Right lung (tissue), 10 donors: ENCODE data around the gene CCDC83. TPM values are rescaled to one million over a fixed set of nuclear protein-coding genes. Genes with fewer than 3 reads are reported as not detected.

Experiments
- DNase-seq, 2 donors: peaks; one replicate each; pipeline ENCODE4 v3.0.0-alpha.2; 2013
- long read RNA-seq, 8 donors: transcript quantifications; one replicate each; lab custom pipeline, GENCODE V29; 2026
- polyA plus RNA-seq, 5 donors: library from polyadenylated mRNA; unstranded; fragments of 120-200 nt; gene quantifications; one replicate each; pipeline versions ENCODE4 v1.2.1 to v1.2.3, GENCODE V29; 2013; ENCODE audit warnings: inconsistent platforms in 1 of 5, low replicate concordance in 1 of 5; ENCODE audit not compliant: insufficient read length in 5 of 5, insufficient read depth in 1 of 5

The CCDC83 gene
- under 1 TPM in 1 of 5 donors, not detected in 4; 0.09 TPM for polyA plus RNA-seq
- long read RNA-seq, donor 1, partial matches to known transcripts, result 27 of 52 reads
- long read RNA-seq, donor 1, other reads (novel, unspliced or antisense), result 25 of 52 reads
- long read RNA-seq, donor 2, result 0 reads
- long read RNA-seq, donor 3, result 0 reads
- long read RNA-seq, donor 4, result 0 reads
- long read RNA-seq, donor 5, result 0 reads
- long read RNA-seq, donor 6, result 0 reads
- long read RNA-seq, donor 7, result 0 reads
- long read RNA-seq, donor 8, result 0 reads

- DNase-seq, result no peak
Observed at GRCh38 chr11:85855341-85855656, at the start of gene CCDC83. Gene CCDC83, plus strand, starts transcription at chr11:85855383. Its CDS starts 9,741 bp downstream, at chr11:85865124.

- DNase-seq, result no peak
Observed at GRCh38 chr11:85805387-85805786, 49.8 kb upstream of the CCDC83 start.

GRCh38 chr11:85806016-85806415, 49.2 kb upstream of the CCDC83 start:
- no peak for DNase-seq

GRCh38 chr11:85806876-85807275, 48.3 kb upstream of the CCDC83 start:
- DNase-seq, result no peak

DNA sequence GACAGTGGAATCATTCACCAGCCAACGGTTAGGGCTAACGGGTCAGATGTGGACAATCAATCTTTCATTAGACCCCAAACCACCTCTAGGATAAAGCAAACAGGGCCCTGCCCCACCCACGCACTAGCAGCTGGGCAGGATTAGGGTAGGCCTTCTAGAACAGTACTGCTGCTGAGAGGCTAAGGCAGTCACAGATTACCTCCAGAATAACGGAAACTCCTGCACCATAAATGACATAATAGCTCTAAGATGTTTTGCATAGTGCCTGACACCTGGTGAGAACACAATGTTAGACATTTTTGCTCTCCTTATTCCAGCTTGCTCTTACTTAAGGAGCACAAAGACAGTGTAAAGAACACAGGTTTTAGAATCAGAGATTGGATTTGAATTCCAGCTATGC, 46.0 kb upstream of the CCDC83 start:
- DNase-seq, result no peak

- DNase-seq, result no peak
Observed at GRCh38 chr11:85809863-85810262, 45.3 kb upstream of the CCDC83 start.

DNA sequence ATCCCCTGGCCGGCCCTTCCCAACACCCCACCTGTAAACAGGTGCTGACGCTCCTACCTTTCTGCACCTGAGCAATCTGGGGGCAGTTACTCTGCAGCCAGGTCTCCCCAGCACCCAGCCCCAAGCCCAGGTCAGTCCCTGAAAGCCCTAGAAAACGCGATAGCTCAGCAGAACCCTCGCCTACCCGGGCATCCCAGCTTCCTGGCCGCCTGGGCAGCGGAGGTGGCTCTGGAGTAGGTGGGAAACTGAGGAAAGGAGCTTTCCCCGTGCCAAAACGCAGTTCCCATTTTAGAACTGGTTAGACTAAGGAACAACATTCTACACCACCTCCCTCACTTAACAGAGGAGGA, 44.7 kb upstream of the CCDC83 start:
- DNase-seq, result no peak

DNA sequence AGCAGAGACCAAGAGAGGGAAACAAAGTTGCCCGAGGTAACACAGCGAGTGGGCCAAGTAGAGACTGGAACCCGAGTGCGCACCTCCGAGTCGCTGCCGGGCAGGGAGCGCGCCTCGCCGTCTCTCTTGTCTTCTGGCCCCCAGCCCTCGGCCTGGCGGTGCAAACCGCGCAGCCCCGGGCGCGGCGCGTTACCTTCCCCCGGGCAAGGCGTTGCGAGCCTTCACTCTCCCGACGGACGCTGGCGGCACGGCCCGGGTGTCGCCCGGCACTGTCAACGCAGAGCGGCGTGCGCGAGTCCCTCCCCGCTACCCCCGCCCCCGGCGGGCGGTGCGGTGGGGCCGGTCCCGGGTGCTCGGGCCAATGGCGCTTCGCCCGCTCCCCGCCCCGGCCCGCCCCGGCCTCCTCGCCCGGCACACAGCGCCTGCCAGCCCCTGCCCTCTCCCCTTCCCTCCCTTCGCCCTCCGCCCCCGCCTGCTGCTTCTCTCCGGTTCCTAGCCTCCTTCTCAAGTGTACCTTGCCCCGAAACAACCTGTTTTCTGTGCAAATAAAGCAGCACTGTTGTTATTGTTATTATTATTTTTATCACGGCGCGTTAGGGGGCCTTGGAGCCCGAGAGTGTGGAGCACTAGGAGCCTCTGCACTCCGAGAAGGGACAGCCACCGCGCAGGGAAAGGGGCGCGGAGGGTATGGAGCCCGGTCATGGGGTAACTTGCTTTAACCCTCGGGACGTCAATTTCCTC, 44.1 kb upstream of the CCDC83 start, which contains the start of gene SYTL2:
TSS of gene SYTL2 (minus strand) at position 271 of the 741 bp plus-strand sequence. CDS start 53,416 bp downstream, outside the sequence.
- DNase-seq, result peak; percentile 61 to 67

DNA sequence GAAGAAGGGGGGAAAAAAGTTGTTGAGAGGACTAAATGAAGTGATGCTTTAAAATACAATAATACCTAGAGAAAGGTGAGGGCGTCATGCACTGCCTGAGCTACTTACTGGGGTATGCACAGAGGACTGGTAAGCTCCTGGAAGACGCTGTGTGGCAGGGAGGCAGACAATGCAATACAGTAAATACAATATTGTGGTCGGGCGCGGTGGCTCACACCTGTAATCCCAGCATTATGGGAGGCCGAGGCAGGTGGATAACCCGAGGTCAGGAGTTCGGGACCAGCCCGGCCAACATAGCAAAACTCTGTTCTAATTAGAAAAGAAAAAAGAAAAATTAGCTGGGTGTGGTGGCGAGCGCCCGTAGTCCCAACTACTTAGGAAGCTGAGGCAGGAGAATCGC, 43.6 kb upstream of the CCDC83 start:
- no peak for DNase-seq

DNA sequence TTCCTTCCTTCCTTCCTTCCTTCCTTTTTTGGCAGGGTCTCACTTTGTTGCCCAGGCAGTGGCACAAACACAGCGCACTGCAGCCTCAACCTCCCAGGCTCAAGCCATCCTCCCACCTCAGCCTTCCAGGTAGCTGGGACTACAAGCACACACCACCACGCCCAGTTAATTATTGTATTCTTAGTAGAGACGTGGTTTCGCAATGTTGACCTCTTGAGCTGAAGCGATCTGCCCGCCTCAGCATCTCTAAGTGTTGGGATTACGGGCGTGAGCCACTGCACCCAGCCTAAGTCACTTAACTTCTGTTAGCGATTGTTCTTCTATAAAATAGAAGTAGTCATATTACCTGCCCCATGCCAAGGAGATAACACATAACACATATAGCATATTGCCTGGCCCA, 41.5 kb upstream of the CCDC83 start:
- DNase-seq, result no peak

- DNase-seq, result no peak
Observed at GRCh38 chr11:85815186-85815931, 39.8 kb upstream of the CCDC83 start.

- DNase-seq, result no peak
Observed at GRCh38 chr11:85819441-85819840, 35.7 kb upstream of the CCDC83 start.

DNA sequence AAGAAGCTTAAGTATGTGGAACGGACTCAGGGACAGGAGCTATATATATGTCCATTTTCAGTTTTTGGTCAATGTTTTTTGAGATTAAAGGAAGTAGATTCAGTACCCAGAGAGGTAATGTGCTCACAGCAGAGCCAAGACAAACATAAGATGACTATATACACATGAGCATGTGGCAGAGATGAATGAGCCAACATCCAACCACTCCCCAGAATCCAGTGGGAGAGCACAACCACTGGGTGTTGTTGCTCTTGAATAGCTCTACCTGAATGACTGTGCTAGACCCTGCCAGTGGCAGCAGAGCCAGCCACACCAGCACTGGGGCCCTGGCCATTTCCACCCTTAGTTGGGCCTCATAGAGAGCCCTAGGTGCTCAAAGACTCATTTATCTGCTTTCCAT, 33.5 kb upstream of the CCDC83 start:
- no peak for DNase-seq

- DNase-seq, result no peak
Observed at GRCh38 chr11:85822814-85823213, 32.4 kb upstream of the CCDC83 start.

GRCh38 chr11:85823816-85824215, 31.4 kb upstream of the CCDC83 start:
- DNase-seq, result no peak

DNA sequence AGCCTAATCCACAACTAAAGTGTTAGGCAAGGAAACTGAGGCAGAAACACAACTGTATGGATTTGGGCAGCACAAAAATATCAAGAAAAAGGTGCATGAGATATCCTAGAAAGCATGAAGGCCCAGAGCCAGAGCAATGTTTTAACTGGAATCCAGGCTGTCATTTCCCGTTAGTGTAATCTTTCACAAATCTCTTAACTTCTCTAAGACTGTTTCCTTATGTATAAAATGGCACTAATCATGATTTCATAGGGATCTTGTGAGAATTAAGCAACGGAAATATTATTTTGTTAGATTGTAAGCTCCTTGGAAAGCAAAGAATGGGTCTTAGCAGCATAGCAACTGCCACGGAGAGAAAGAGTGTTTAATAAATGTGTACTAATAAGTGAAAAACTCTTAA, 29.6 kb upstream of the CCDC83 start:
- no peak for DNase-seq

- DNase-seq, result no peak
Observed at GRCh38 chr11:85826116-85826855, 28.9 kb upstream of the CCDC83 start.

DNA sequence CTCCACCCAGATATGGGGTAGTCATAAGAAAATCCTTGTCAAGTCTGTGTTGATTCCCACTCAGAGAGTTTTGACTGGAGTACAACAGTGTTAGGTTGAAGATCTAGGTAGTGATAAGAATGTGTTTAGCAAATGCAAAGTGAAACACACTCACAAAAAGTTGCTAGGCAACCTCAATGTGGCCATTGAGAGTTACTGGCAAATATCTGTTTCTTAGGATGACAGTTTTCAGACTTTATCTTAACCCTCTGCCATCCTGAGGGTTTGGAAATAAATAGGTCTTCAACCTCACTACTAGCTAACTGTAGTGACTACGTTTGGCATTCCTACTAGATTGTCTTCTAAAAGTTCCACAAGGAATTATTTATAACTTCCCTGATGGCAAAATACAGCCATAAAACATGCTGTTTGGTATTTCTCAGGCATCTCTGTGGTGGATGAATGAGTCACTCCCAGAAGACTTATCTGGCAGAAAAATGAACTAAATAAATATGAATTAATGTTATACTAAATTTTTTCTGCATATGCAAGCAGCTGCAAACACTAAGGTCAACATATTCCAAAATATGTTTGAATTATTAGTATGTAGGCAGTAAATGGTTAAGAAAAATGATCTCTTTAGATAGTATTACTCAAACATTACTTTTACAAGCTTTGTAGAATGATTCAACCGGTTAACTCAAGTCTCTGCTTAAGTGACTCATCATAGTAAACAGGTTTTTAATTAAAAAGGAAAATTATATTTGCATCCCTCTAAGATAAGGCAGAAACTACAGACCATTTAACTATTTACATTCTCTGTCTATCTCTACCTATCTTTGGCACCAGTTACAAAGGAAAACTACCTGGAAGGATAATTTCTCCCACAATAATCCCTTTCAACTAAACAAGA, 27.2 kb upstream of the CCDC83 start:
- peak in 1 of 2 donors; percentile 32 for DNase-seq

DNA sequence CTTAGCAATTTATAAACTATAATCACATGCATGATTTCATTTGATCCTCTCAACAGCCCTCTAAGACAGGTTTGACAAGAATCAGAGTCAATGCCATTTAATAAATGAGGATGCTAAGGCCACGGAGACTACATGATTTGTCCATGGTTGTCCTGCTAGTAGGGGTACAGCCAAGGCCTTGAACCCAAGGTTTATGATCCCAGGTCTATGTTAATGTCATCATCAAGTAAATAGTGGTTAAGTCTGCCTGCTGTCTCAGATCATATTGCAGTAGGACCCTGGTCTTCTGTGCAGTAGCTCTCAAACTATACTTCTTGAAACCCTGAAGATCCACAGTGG, 26.6 kb upstream of the CCDC83 start:
- no peak for DNase-seq

DNA sequence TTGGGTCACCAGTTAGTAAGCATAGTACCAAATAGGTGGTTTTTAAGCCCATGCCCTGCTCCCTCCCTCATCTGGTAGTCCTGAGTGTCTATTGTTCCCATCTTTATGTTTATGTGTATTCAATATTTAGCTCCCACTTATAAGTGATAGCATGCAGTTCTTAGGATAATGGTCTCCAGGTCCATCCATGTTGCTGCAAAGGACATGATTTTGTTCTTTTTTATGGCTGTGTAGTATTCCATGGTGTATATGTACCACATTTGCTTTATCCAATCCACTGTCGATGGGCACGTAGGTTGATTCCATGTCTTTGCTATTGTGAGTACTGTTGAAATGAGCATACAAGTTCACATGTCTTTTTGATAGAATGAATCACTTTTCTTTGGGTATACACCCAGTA, 26.0 kb upstream of the CCDC83 start:
- DNase-seq, result no peak

DNA sequence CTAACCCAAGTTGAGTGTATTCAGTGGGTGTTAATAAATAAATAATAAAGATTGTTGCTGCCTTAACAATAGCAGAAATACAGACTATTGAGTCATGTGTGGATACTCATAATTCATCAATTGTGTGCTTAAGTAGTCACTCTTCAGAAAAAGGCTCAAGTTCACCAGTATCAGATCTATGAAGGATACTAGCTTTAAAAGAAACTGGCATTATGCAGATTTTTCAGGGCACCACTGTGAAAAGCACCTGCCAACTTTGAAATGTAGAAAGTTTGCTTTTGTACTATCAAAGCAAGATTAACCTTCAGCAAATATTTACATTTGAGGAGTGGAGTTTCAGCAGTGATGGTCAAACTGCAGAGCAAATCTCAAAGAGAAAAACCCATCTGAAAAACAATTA, 24.1 kb upstream of the CCDC83 start:
- DNase-seq, result no peak
